GM21825 (cell line): Measurements from ENCODE around the gene RGS13.

Source experiments
- ATAC-seq: cut with Tn5 transposase; IDR thresholded peaks from one replicate; pipeline ENCODE4 v1.9.1; 2021; ENCODE audit warnings: mild to moderate bottlenecking, moderate library complexity; ENCODE audit not compliant: unreplicated experiment

Gene RGS13

DNA sequence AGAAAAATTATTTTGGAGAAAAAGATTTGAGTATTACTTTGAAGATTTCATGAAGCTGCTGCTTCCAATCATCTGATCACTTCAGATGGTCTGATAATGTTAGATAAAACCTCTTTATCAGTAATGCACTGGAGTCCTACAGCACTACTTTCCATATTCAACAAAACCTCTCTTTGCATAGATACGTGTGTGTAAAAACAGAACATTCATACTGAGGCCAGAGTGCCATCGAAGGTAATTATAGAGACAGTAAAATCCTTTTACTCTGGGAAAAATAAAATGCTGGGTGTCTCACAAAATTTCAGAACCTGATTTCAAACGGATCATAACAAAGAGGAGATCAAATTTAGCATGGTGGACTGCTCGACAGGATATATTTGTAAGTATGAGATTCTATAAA is at the start of gene RGS13:
Gene RGS13 (plus strand): TSS at position 209 of the 400 bp plus-strand sequence. CDS start 8,188 bp downstream, outside the sequence.
- ATAC-seq = no peak

DNA sequence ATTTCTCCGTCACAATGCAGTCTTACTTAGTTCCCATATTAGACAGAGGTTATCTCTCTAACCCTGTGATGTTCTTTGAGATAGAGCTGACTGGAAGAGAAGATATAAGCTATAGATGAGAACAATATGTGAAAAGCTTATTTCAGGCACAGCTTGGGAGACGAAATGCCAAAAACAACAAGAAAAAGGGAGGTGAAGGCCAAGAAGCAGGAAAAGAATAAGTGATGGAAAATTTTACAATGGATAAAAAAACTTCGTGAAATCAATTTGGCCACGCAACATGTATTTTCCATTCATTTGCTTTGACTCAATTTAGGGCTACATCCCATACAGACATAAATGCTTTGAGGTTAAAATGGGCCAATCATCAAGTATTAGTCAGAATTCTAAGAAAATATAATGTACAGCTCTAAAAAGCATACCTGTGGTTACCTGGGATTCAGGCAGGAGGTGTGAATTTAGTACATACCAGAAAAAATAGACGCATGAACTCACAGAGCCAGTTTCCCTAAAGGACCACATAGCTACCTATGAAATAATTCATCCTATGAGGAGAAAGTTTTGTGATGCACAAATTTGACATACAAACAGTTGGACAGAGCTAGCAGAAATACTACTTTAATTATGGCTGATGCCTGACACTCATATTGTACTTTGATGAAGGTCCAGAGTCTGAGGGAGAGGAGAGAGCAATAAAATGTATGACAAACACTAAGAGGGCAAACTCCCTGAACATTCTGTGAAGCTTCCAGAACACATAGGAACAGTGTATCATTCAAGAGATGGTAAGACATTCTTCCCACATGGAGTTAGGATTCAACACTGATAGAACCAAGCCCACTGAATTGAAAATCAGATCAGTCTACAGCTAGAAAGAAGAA is 48.3 kb upstream of the RGS13 start:
- ATAC-seq = no peak

- no peak for ATAC-seq
These were observed 47.4 kb upstream of the RGS13 start for GRCh38 chr1:192588546-192588945.

DNA sequence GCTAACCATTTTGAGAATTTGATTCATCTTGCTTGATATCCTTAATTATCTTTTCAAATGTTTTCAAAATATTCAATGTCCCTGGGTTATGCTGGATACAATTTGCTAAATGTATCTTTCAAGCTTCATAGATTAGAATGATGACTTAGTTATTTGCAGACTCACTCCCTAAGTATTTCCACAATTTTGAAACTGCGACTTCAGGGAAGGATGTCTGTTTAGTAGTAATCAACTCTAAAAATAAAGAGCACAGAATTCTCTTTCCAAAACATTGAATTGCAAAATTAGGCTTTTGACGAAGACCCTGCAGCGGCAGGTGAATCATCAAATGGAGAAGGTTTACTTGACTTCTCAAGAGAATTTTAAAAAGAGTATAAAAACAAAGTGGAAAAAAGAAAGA is 46.1 kb upstream of the RGS13 start:
- ATAC-seq = no peak

DNA sequence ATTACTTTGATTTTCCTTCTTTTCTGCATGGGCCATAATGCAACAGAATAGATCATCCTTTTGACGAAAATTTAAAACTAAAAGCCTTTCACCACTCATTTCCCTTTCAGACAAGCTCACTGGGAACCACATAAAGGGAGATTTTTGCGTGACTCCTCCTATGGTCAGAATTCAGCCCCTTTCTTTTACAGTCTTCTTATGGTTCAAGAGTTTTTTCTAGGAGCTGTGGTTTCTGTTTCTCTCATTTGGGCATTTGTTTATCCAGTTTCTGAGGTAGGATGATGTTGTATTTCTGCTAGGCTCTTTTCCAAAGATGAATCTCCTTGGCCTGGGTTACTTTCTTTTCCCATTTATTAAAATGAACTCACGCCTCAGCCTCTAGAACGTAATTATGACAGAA is 43.4 kb upstream of the RGS13 start:
- no peak for ATAC-seq

DNA sequence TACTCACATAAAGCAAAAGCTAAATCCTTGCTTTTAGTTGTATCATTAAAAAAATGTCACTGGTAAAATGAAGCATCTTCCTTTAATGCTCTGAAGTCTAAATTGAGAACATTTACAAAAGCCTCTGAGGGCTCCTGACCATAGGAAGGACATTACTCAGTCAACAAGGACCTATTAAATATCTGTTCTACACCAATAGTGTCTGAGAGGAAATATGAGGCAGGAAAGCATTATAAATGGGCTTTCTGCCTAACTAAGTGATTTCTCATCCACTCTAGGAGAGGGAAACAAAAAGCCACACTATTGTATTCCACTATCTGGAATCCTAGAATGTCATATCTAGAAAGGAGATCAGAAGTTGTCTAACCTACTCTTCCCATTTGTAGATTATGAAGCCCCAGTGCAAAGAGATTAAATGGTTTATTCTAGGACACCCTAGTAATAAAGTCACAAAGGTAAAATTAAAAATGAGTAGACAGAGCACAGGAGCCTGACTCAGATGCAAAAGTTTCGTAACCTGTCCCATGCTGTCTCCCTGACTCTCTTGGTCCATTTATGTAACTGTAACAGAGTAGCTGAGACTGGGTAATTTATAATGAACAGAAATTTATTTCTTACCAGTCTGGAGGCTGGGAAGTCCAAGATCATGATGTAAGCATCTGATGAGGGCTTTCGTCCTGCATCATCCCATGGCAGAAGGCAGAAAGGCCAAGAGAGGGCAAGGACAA is 42.8 kb upstream of the RGS13 start:
- no peak for ATAC-seq

DNA sequence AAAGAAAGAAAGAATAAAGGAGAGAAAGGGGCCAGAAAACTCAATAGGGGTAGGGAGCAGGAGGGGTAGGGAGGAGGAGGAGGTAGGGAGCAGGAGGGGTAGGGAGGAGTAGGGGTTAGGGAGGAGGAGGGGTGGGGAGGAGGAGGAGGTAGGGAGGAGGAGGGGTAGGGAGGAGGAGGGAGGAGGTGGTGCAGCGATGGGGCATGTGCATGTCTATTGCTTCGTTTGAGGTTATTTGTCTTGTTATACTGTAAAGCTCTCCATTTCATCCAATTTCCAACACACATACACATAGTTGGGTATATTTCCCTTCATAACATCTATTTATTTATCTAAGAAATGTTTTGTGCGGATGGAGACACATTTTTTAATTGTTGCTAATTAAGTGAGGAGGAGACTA is 40.6 kb upstream of the RGS13 start:
- ATAC-seq = no peak

DNA sequence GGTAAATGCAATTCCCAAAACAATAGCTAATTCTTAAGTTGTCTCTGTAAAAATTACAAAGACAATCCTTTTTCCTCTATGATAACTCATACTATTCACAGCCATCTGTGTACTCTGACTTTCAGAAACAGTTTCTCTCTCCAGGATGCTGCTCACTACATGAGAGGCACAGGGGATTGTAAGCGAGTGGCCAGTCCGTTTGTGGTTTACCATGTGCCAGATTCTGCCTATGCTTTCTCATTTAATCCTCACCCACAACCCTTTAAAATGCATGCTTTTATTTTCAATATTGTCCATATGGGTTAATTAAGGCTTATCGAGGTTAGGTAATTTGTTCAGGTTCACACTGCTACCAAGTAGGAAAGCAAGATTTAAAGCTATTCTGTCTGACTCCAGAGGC is 37.4 kb upstream of the RGS13 start:
- ATAC-seq = no peak

DNA sequence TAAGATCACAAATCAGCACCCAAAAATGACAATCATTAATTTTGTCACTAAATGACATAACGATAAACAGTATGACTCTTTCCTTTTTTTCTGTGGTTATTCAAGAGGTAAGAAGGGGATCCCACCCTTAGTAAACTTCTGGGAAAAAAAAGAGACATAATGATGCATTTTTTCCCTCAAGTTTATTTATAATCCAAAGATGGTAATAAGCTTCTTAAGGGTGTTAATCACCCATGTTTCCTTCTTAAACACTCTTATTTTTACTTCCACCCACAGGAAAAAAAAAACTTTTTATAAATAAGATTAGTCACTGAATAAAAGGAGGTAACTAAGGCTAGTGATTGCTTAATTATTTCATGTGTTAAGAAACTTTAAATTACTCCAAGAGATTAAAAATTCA is 35.7 kb upstream of the RGS13 start:
- no peak for ATAC-seq

DNA sequence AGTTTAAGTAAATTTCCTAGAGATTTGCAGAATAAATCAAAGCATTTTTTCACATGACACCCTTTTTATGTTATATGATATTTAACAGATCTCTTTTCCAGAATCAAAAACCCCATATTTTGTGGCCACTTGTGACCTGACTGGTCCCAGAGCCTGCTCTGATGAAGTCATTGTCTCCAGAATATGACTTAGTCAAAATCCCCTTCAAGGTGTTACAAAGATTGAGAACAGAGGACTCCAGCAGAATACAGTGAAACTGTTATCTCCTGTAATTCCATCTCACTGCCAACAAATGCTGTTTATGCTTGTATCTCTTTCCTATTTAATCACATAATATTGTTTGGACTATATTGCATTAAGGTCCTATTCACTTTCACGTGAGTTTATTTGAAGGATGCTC is 34.8 kb upstream of the RGS13 start:
- ATAC-seq = peak; percentile 48

DNA sequence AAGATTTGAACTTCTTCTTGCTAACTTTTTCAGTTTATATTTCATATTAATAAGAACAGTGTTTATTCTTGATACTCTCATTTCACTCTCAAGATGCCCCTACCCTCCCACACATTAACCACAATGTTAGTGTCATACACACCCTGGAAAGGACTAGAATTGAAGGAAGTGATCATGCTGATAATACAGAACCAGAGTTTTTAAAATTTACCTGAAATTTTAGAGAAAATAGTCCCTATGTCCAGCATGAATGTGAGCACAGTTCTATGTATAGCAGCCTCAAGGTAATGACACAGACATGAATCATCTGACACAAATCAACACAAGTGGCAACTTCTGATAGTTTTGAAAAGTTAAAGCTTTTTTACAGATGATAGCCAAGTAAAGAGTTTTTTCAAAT is 34.4 kb upstream of the RGS13 start:
- ATAC-seq = no peak

- no peak for ATAC-seq
These were observed 33.2 kb upstream of the RGS13 start for GRCh38 chr1:192602757-192603156.

DNA sequence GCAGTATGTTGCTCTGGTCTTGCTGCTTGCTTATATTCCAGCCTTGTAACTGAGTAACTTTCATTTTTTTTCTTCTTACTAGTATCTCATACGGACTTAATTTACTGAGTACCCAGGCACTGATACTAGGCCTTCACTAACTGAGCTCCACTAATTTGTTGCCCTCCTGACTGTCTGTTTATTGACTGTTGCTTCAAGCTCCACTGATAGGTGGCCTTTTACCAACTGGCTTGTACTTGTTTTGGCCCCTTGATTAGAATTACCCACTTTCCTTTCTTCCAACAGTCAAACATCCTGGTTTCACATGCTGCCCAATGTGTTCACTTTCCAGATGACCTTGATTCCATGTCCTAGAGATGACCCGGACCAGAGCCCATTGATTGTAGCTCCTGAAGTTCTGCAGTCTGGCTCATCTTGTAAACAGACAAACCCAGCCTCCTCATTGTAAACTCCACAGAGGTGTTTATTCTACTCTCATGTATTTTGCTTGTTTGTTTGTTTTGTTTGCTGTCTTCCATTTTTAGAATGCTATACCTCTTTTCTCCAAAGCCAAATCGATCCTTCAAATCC is 32.6 kb upstream of the RGS13 start:
- ATAC-seq = no peak

DNA sequence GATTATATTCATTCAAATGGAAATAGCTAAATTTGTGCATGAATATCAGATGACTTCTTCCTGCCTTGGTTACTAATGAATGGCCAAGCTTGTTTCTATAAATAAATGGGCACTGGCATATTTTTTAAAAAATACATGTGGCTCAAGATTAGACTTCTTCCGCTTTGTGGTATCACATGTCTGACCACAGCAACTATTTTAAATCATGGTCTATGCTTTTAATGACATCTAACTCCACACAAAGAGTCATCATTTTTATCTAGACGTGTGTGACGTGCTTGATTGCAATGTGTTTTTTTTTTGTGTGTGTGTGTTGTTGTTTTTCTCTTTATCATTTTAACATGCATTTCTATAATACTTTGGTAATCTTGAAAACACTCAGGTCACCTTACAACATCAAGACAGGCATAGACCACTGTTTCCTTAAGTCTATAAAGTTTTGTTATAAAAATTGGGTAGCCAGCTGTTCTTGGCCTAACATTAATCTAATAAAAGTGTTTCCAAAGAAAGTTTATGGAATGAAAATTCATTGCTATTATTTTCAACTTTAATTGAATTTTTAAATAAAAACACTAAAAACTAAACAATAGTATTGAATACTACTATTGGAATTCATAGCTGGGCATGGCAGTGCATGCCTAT is 30.8 kb upstream of the RGS13 start:
- ATAC-seq = no peak

DNA sequence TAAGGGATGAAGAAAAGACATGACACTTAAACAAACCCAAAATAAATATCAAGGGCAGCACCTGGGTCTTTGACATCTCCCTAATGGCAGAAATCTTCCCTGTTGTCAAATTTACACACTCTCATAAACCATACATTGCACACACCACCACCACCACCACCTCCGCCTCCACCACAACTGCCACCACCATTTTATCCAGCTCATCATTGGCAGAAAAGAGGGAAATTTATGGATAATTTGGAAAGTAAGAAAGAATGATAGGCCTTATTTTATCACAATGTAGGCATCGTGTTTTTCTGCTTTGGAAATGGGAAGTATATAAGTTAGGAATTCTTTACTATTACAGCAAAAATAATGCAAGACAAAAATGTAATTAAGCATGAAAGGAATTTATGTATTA is 27.3 kb upstream of the RGS13 start:
- ATAC-seq = no peak

GRCh38 chr1:192609110-192610079 is 26.6 kb upstream of the RGS13 start:
- peak; percentile 97 for ATAC-seq

- no peak for ATAC-seq
These were observed 25.6 kb upstream of the RGS13 start for GRCh38 chr1:192610112-192610889.

DNA sequence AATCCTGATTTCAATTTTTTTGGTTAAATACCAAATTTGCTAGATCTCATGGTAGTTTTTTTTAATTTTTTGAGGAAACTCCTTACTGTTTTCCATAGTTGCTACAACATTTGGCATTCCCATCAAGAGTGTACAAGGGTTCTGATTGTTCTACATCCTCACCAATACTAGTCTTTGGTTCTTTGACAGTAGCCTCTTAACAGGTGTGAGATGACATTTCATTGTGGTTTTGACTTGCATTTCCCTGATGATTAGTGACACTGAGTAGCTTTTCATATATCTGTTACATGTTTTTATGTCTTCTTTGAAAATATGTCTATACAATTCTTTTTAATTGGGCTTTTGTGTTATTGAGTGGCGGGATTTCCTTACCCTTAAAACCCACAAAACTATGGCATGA is 20.9 kb upstream of the RGS13 start:
- no peak for ATAC-seq

DNA sequence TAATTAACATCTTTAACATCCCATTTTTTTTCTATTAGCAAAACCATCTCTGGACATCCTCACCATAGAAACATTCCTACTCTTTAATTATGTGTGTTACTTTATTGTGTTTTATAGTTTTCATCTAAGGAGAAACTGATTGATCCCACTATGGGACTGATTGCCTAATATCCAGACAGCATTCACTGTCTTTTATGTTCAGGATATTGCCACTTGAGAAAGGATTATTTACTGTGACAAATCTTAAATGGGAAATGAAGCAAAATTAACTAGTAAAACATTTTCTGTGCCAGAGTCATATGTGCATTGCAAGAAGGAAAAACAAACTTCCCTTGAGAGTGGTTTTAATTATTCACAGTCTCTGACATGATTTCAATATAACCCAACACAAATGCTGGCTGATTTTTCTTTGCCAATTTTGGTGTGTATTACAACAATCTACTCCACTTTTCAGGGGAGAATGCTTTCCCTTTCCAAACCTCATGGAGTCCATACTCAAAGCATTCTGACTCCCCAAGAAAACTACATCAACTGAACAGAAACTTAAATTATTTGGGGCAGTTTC is 15.8 kb upstream of the RGS13 start:
- no peak for ATAC-seq
